ENCODE data around the gene SIPA1L3. TPM values are rescaled to one million over a fixed set of nuclear protein-coding genes. Genes with fewer than 3 reads are reported as not detected.

Gene SIPA1L3
- total and polyA plus RNA-seq, 4 donors, result 9.6 to 50.5 (median 27.6) TPM

DNA sequence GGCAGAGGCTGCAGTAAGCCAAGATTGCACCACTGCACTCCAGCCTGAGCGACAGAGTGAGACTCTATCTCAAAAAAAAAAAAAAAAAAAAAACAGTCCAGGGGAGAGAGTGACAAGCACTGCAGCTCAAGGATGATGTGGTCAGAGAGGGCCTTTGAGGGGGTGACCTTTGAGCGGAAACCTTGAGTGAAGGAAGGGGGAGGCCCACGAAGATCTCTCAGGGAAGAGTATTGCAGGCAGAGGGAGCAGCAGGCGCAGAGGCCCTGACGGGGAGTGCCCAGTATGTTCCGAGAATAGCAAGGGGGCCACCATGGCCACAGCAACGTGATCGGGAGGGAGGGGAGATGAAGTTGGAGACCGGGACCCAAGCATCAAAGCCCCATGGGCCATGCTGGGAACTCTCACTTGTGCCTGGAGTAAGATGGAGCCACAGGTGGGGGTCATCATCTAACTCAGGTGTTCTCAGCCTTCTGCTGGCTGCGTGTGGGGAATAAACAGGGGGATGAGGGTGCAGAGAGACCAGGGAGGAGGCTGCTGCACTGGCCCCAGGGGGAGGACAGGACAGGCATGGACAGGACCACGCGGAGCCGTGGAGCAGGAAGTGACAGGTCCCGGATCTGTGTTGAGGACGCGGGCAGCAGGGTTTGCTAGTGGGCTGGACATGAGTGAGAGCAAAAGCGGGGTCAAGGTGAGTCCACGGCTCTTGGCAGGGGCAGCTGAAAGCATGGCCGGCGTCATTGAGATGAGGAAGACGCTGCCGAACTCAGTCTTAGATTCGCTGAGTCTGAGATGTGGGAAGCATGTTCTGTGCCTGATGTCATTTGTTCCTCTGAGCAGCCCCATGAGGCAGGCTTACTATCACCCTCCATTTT lies 256.6 kb downstream of the SIPA1L3 start:
- Histone ChIP-seq H3K9me3 (ENCODE audit: control insufficient read depth in 4 of 4, insufficient read depth in 3 of 4, low read length in 3 of 4) (peaks cover 0 to 14% (median 8%) of the 10 kb centered on the region in 4 donors), H3K9ac (ENCODE audit: insufficient read depth in 1 of 2, low read length in 2 of 2) (no peak overlapping the region), H3K4me3 (no peak overlapping the region), H3K4me1 (ENCODE audit: control insufficient read depth in 5 of 5, insufficient read depth in 5 of 5, low read length in 5 of 5) (no peaks in the 10 kb centered on the region), H3K27ac (ENCODE audit: low read depth in 1 of 2, low read length in 1 of 2) (no peak overlapping the region), H3K36me3 (ENCODE audit: control insufficient read depth in 4 of 4, insufficient read depth in 4 of 4, low read length in 4 of 4) (peaks cover 15 to 48% (median 18%) of the 10 kb centered on the region in 4 donors), H3K27me3 (ENCODE audit: control insufficient read depth in 3 of 3, insufficient read depth in 3 of 3, low read length in 2 of 3) (no peaks in the 10 kb centered on the region)
- no peak for DNase-seq
- no peak for ATAC-seq (ENCODE audit: insufficient read depth, low FRiP score)
- TF ChIP-seq, protein P1, sequence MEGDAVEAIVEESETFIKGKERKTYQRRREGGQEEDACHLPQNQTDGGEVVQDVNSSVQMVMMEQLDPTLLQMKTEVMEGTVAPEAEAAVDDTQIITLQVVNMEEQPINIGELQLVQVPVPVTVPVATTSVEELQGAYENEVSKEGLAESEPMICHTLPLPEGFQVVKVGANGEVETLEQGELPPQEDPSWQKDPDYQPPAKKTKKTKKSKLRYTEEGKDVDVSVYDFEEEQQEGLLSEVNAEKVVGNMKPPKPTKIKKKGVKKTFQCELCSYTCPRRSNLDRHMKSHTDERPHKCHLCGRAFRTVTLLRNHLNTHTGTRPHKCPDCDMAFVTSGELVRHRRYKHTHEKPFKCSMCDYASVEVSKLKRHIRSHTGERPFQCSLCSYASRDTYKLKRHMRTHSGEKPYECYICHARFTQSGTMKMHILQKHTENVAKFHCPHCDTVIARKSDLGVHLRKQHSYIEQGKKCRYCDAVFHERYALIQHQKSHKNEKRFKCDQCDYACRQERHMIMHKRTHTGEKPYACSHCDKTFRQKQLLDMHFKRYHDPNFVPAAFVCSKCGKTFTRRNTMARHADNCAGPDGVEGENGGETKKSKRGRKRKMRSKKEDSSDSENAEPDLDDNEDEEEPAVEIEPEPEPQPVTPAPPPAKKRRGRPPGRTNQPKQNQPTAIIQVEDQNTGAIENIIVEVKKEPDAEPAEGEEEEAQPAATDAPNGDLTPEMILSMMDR (IDR thresholded peaks at IDR 0.05; ENCODE audit: control extremely low read depth, extremely low read depth), result no peak
- WGBS, 2 donors, result 97% methylated on average over 23 of the region's 23 CpGs

DNA sequence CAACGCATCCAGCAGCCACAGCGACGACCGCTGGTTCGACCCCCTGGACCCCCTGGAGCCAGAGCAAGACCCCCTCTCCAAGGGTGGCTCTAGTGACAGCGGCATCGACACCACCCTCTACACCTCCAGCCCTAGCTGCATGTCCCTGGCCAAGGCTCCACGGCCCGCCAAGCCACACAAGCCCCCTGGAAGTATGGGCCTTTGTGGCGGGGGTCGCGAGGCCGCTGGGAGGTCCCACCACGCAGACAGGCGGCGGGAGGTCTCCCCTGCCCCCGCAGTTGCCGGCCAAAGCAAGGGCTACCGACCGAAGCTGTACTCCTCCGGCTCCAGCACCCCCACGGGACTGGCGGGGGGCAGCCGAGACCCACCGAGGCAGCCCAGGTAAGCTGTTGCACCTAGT lies 257.5 kb downstream of the SIPA1L3 start:
- H3K9ac ChIP-seq (ENCODE audit: insufficient read depth in 1 of 2, low read length in 2 of 2), result no peak overlapping the region
- H3K27me3 ChIP-seq (ENCODE audit: control insufficient read depth in 3 of 3, insufficient read depth in 3 of 3, low read length in 2 of 3), result no peaks in the 10 kb centered on the region
- no peak for DNase-seq
- TF ChIP-seq, protein P1 (IDR thresholded peaks at IDR 0.05; ENCODE audit: control extremely low read depth, extremely low read depth), result no peak
- peaks cover 15 to 39% (median 18%) of the 10 kb centered on the region in 4 donors for H3K36me3 ChIP-seq (ENCODE audit: control insufficient read depth in 4 of 4, insufficient read depth in 4 of 4, low read length in 4 of 4)
- no peaks in the 10 kb centered on the region for H3K4me1 ChIP-seq (ENCODE audit: control insufficient read depth in 5 of 5, insufficient read depth in 5 of 5, low read length in 5 of 5)
- H3K9me3 ChIP-seq (ENCODE audit: control insufficient read depth in 4 of 4, insufficient read depth in 3 of 4, low read length in 3 of 4), result peaks cover 0 to 14% (median 8%) of the 10 kb centered on the region in 4 donors
- WGBS, 2 donors, result 96 to 97% methylated on average over 25 of the region's 25 CpGs
- no peak overlapping the region for H3K4me3 ChIP-seq
- no peak overlapping the region for H3K27ac ChIP-seq (ENCODE audit: low read depth in 1 of 2, low read length in 1 of 2)
- no peak for ATAC-seq (ENCODE audit: insufficient read depth, low FRiP score)

DNA sequence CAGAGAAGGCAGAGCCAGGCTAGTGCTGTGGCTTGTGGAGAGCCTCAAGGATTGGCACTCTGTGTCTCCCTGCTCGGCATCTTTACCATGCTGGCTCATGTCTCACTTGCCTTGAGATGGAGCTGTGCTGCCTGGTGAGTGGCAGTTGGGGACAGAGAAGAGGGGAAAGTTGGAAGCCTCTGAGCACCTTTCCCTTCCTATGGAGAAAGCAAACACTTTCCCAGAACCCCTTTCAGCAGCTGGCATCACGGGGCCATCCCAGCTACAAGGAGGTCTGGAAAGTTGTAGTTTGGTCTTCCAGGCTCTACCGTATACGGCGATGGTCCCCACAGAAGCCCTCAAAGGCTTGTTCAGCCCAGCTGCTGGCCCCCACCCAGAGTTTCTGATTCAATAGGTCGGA lies 258.3 kb downstream of the SIPA1L3 start:
- peaks cover 0 to 14% (median 8%) of the 10 kb centered on the region in 4 donors for H3K9me3 ChIP-seq (ENCODE audit: control insufficient read depth in 4 of 4, insufficient read depth in 3 of 4, low read length in 3 of 4)
- H3K9ac ChIP-seq (ENCODE audit: insufficient read depth in 1 of 2, low read length in 2 of 2), result no peak overlapping the region
- DNase-seq, result no peak
- H3K4me3 ChIP-seq, result no peak overlapping the region
- no peaks in the 10 kb centered on the region for H3K4me1 ChIP-seq (ENCODE audit: control insufficient read depth in 5 of 5, insufficient read depth in 5 of 5, low read length in 5 of 5)
- WGBS, 2 donors, result 94 to 95% methylated on average over 6 of the region's 6 CpGs
- no peaks in the 10 kb centered on the region for H3K27me3 ChIP-seq (ENCODE audit: control insufficient read depth in 3 of 3, insufficient read depth in 3 of 3, low read length in 2 of 3)
- no peak for ATAC-seq (ENCODE audit: insufficient read depth, low FRiP score)
- H3K36me3 ChIP-seq (ENCODE audit: control insufficient read depth in 4 of 4, insufficient read depth in 4 of 4, low read length in 4 of 4), result peaks cover 15 to 38% (median 18%) of the 10 kb centered on the region in 4 donors
- TF ChIP-seq, protein P1 (IDR thresholded peaks at IDR 0.05; ENCODE audit: control extremely low read depth, extremely low read depth), result no peak
- H3K27ac ChIP-seq (ENCODE audit: low read depth in 1 of 2, low read length in 1 of 2), result no peak overlapping the region

All from lung (tissue), 12 donors.